Transverse colon (tissue), 4 donors: ENCODE measurements around the gene ABLIM2.

Experiments
- CTCF ChIP-seq, 5 experiments: fragments of 200-600 bp in 3 of 5; fragments of 450-650 bp in 2 of 5; sonication (generic) in 3 of 5; IDR thresholded peaks; 1 replicate in 2 of 5; 2 replicates in 3 of 5; pipeline ENCODE4 v1.5.1; 2016 to 2017; ENCODE audit warnings: antibody characterized with exemption in 5 of 5, inconsistent platforms in 3 of 5, mild to moderate bottlenecking in 2 of 5, moderate library complexity in 1 of 5
- POLR2AphosphoS5 ChIP-seq, 3 donors: sonication (generic); formaldehyde crosslinking; IDR thresholded peaks; one replicate each; pipeline ENCODE4 v1.6.1; 2016; ENCODE audit warnings: antibody characterized with exemption in 3 of 3

- TF ChIP-seq CTCF (IDR thresholded peaks at IDR 0.05) = no peak
- TF ChIP-seq POLR2AphosphoS5 (IDR thresholded peaks at IDR 0.05) = no peak
Observed at GRCh38 chr4:8184061-8184460, 25.4 kb upstream of the ABLIM2 start.
